Fibroblast of pulmonary artery (primary cell): ENCODE results near the gene GTF3C5.

ENCODE experiments used
- DNase-seq: peaks from one replicate; pipeline ENCODE4 v3.0.0-alpha.2; 2010; ENCODE audit warnings: low read depth
- H3K4me3 ChIP-seq: replicated peaks from 2 replicates; pipeline ENCODE4 v1.5.1; 2011; ENCODE audit warnings: low read depth, mild to moderate bottlenecking, control low read depth, low read length, moderate library complexity
- CTCF ChIP-seq: IDR thresholded peaks from 2 replicates; pipeline ENCODE4 v1.5.1; 2011; ENCODE audit warnings: mild to moderate bottlenecking, control low read depth, low read length, inconsistent platforms; ENCODE audit errors: missing control alignments

The GTF3C5 gene

GRCh38 chr9:133030317-133031129 is at the start of gene GTF3C5:
Gene GTF3C5, plus strand, starts transcription at chr9:133030997. Its CDS starts 15 bp downstream, at chr9:133031012.
- no peak for TF ChIP-seq CTCF
- DNase-seq = peak; percentile 99
- peak within 1 kb of the TSS; percentile 99 for H3K4me3 ChIP-seq

GRCh38 chr9:132982458-132982857 is 48.3 kb upstream of the GTF3C5 start:
- no peak for TF ChIP-seq CTCF
- no peak overlapping the region for H3K4me3 ChIP-seq
- DNase-seq = no peak

- no peak overlapping the region for H3K4me3 ChIP-seq
- DNase-seq = no peak
- TF ChIP-seq CTCF = no peak
These were observed 47.2 kb upstream of the GTF3C5 start for GRCh38 chr9:132983491-132984201.

GRCh38 chr9:132984202-132985070 is 46.4 kb upstream of the GTF3C5 start:
- no peak for DNase-seq
- no peak for TF ChIP-seq CTCF
- H3K4me3 ChIP-seq = no peak overlapping the region

- TF ChIP-seq CTCF = no peak
- no peak for DNase-seq
- no peak overlapping the region for H3K4me3 ChIP-seq
These were observed 45.8 kb upstream of the GTF3C5 start for GRCh38 chr9:132985071-132985350.

- no peak overlapping the region for H3K4me3 ChIP-seq
- no peak for DNase-seq
- no peak for TF ChIP-seq CTCF
These were observed 45.3 kb upstream of the GTF3C5 start for GRCh38 chr9:132985489-132985888.
